H1 (cell line): ENCODE measurements around the gene GRID2. TPM values are rescaled to one million over a fixed set of nuclear protein-coding genes. Genes with fewer than 3 reads are reported as not detected.

ENCODE experiments used
- CTCF ChIA-PET: fragments of 300-600 bp; sonication (Branson Sonifier 250); formaldehyde crosslinking; loops from one replicate; lab custom pipeline; 2021; ENCODE audit not compliant: partially characterized antibody; lab: Charles Lee
- POLR2A ChIA-PET: fragments of 300-600 bp; sonication (Branson Sonifier 250); formaldehyde crosslinking; loops from one replicate; lab custom pipeline; 2021; ENCODE audit warnings: inconsistent platforms; ENCODE audit not compliant: partially characterized antibody; lab: Charles Lee
- DNase-seq, 2 experiments: peaks; one replicate each; pipeline versions ENCODE4 v3.0.0 to v3.0.0-alpha.2; 2010 to 2022; ENCODE audit warnings: low spot score in 2 of 2, low read depth in 1 of 2, mixed read lengths in 1 of 2
- FAIRE-seq: peaks from 2 replicates; lab custom pipeline; 2011; peaks lifted over from hg19 to GRCh38; lab: Jason Lieb, UNC
- H2AFZ ChIP-seq: 2 replicates; pipeline ENCODE4 v1.8.1; 2012; ENCODE audit warnings: low read length, inconsistent platforms
- H2AK5ac ChIP-seq: 2 replicates; pipeline ENCODE4 v1.6.1; 2013; ENCODE audit warnings: low read depth, low read length
- H2BK120ac ChIP-seq: replicated peaks from 2 replicates; pipeline ENCODE3; 2013; ENCODE audit warnings: low read depth, low read length, inconsistent platforms
- H2BK12ac ChIP-seq: 2 replicates; pipeline ENCODE4 v1.6.1; 2013; ENCODE audit warnings: low read depth, low read length
- H2BK15ac ChIP-seq: 2 replicates; pipeline ENCODE4 v1.6.1; 2013; ENCODE audit warnings: low read length
- H2BK20ac ChIP-seq: 2 replicates; pipeline ENCODE4 v1.6.1; 2013; ENCODE audit warnings: low read length
- H2BK5ac ChIP-seq: 2 replicates; pipeline ENCODE4 v1.6.1; 2013; ENCODE audit warnings: low read depth, low read length
- H3K14ac ChIP-seq: 2 replicates; pipeline ENCODE4 v1.6.1; 2013; ENCODE audit warnings: inconsistent platforms; ENCODE audit not compliant: insufficient read length
- H3K18ac ChIP-seq: 2 replicates; pipeline ENCODE4 v1.6.1; 2013; ENCODE audit warnings: low read length; ENCODE audit errors: extremely low read depth
- H3K23ac ChIP-seq: 2 replicates; pipeline ENCODE4 v1.6.1; 2013; ENCODE audit warnings: inconsistent platforms; ENCODE audit not compliant: insufficient read length
- H3K23me2 ChIP-seq: 2 replicates; pipeline ENCODE4 v1.6.1; 2013; ENCODE audit warnings: low read depth, low read length
- H3K27ac ChIP-seq: 2 replicates; pipeline ENCODE4 v1.6.1; 2011; ENCODE audit warnings: low read depth, low read length, inconsistent platforms
- H3K27me3 ChIP-seq, 4 experiments: replicated peaks in 1 of 4; 1 replicate in 1 of 4; 2 replicates in 3 of 4; pipeline versions ENCODE4 v1.6.1 to v1.8.1; 2011 to 2013; ENCODE audit warnings: low read length in 3 of 4, mild to moderate bottlenecking in 3 of 4, inconsistent platforms in 2 of 4, mixed read lengths in 2 of 4, moderate library complexity in 1 of 4; ENCODE audit not compliant: control insufficient read depth in 3 of 4, insufficient read depth in 3 of 4; ENCODE audit errors: extremely low read depth in 1 of 4
- H3K36me3 ChIP-seq, 4 experiments: 2 replicates each; pipeline versions ENCODE4 v1.6.1 to v1.8.1; 2011 to 2013; ENCODE audit warnings: mild to moderate bottlenecking in 4 of 4, low read length in 3 of 4, moderate library complexity in 2 of 4, control low read depth in 1 of 4, inconsistent platforms in 1 of 4; ENCODE audit not compliant: insufficient read depth in 4 of 4, control insufficient read depth in 2 of 4
- H3K4ac ChIP-seq: replicated peaks from 2 replicates; pipeline ENCODE3; 2013; ENCODE audit warnings: low read length, low read depth, mixed read lengths, inconsistent platforms; ENCODE audit not compliant: insufficient read length
- H3K4me1 ChIP-seq, 4 experiments: replicated peaks in 1 of 4; 1 replicate in 1 of 4; 2 replicates in 3 of 4; pipeline versions ENCODE4 v1.6.1 to v1.8.1; 2011 to 2013; ENCODE audit warnings: low read length in 3 of 4, inconsistent platforms in 2 of 4, mixed read lengths in 1 of 4; ENCODE audit not compliant: insufficient read depth in 4 of 4, control insufficient read depth in 3 of 4
- H3K4me2 ChIP-seq, 2 experiments: 2 replicates each; pipeline versions ENCODE4 v1.6.1 to v1.8.1; 2011 to 2013; ENCODE audit warnings: low read depth in 2 of 2, low read length in 2 of 2, control low read depth in 1 of 2, inconsistent platforms in 1 of 2, mild to moderate bottlenecking in 1 of 2; ENCODE audit not compliant: insufficient read depth in 1 of 2
- H3K4me3 ChIP-seq, 4 experiments: fragments of 200-600, 300-600 bp in 1 of 4; sonication (generic), shearing (Covaris generic), sonication (Bioruptor Twin) in 1 of 4; 2 replicates each; pipeline versions ENCODE4 v1.5.1 to v1.8.1; 2011 to 2016; ENCODE audit warnings: low read length in 4 of 4, low read depth in 3 of 4, control low read depth in 2 of 4, inconsistent platforms in 2 of 4, mild to moderate bottlenecking in 2 of 4, mixed read lengths in 1 of 4, moderate library complexity in 1 of 4; ENCODE audit not compliant: insufficient read depth in 2 of 4; ENCODE audit errors: extremely low read depth in 1 of 4
- H3K56ac ChIP-seq: replicated peaks from 2 replicates; pipeline ENCODE3; 2013; ENCODE audit warnings: low read depth, mild to moderate bottlenecking, mixed read lengths, low read length, inconsistent platforms; ENCODE audit not compliant: insufficient read length
- H3K79me1 ChIP-seq: 2 replicates; pipeline ENCODE4 v1.6.1; 2013; ENCODE audit warnings: low read depth, low read length, control low read depth
- H3K79me2 ChIP-seq, 2 experiments: 2 replicates each; pipeline versions ENCODE4 v1.6.1 to v1.8.1; 2012 to 2013; ENCODE audit warnings: low read length in 2 of 2, mild to moderate bottlenecking in 2 of 2, inconsistent platforms in 1 of 2; ENCODE audit not compliant: insufficient read depth in 2 of 2, control insufficient read depth in 1 of 2
- H3K9ac ChIP-seq, 4 experiments: replicated peaks in 1 of 4; 1 replicate in 1 of 4; 2 replicates in 3 of 4; pipeline versions ENCODE4 v1.6.1 to v1.8.1; 2011 to 2013; ENCODE audit warnings: low read depth in 3 of 4, low read length in 3 of 4, control low read depth in 2 of 4, mild to moderate bottlenecking in 2 of 4, moderate library complexity in 2 of 4, inconsistent platforms in 1 of 4; ENCODE audit errors: extremely low read depth in 1 of 4
- H3K9me3 ChIP-seq, 2 experiments: 2 replicates each; pipeline versions ENCODE4 v1.6.1 to v1.8.1; 2012 to 2013; ENCODE audit warnings: mild to moderate bottlenecking in 2 of 2, moderate library complexity in 2 of 2, control low read depth in 1 of 2, inconsistent platforms in 1 of 2, low read depth in 1 of 2, low read length in 1 of 2, mixed read lengths in 1 of 2; ENCODE audit not compliant: insufficient read depth in 2 of 2
- H4K20me1 ChIP-seq, 2 experiments: replicated peaks in 1 of 2; 2 replicates each; pipeline versions ENCODE3 to v1.8.1; 2011 to 2013; ENCODE audit warnings: inconsistent platforms in 2 of 2, low read length in 2 of 2, mild to moderate bottlenecking in 1 of 2; ENCODE audit not compliant: insufficient read depth in 2 of 2, control insufficient read depth in 1 of 2
- H4K5ac ChIP-seq: 2 replicates; pipeline ENCODE4 v1.6.1; 2013; ENCODE audit warnings: low read length, low read depth, mixed read lengths, inconsistent platforms; ENCODE audit not compliant: insufficient read length
- H4K8ac ChIP-seq: 2 replicates; pipeline ENCODE4 v1.8.0; 2013; ENCODE audit warnings: mild to moderate bottlenecking, moderate library complexity, low read length, inconsistent platforms; ENCODE audit not compliant: insufficient read depth; ENCODE audit errors: extremely low read depth
- H4K91ac ChIP-seq: replicated peaks from 2 replicates; pipeline ENCODE3; 2013; ENCODE audit warnings: low read length, mixed read lengths, inconsistent platforms; ENCODE audit not compliant: insufficient read length
- BACH1 ChIP-seq: IDR thresholded peaks from 2 replicates; pipeline ENCODE4 v1.6.1; 2012; ENCODE audit warnings: low read length, improper control_type of control experiment
- CBX5 ChIP-seq: fragments of 300-800, 300-1000 bp; sonication (generic); IDR thresholded peaks from 2 replicates; pipeline ENCODE4 v1.7.1; 2016; ENCODE audit warnings: antibody characterized with exemption, low read length, low read depth
- CEBPB ChIP-seq: IDR thresholded peaks from 2 replicates; pipeline ENCODE4 v1.6.1; 2012; ENCODE audit warnings: low read depth, low read length
- KDM4A ChIP-seq: IDR thresholded peaks from one replicate; pipeline ENCODE4 v1.7.1; 2012; ENCODE audit warnings: low read depth, mild to moderate bottlenecking, moderate library complexity, low read length, inconsistent platforms; ENCODE audit not compliant: severe bottlenecking
- MAFK ChIP-seq: IDR thresholded peaks from 2 replicates; pipeline ENCODE4 v1.6.1; 2012; ENCODE audit warnings: low read depth, mild to moderate bottlenecking, improper control_type of control experiment, low read length
- NRF1 ChIP-seq: IDR thresholded peaks from 2 replicates; pipeline ENCODE4 v1.6.1; 2011; ENCODE audit warnings: mild to moderate bottlenecking, low read depth, low read length, improper control_type of control experiment
- POLR2AphosphoS5 ChIP-seq: IDR thresholded peaks from 2 replicates; pipeline ENCODE4 v1.6.1; 2011; ENCODE audit warnings: low read depth, low read length
- RAD21 ChIP-seq, 2 experiments: IDR thresholded peaks in 1 of 2; conservative IDR thresholded peaks in 1 of 2; 2 replicates each; pipeline ENCODE4 v1.6.1; 2011; ENCODE audit warnings: low read depth in 2 of 2, low read length in 2 of 2, improper control_type of control experiment in 1 of 2, inconsistent platforms in 1 of 2, mild to moderate bottlenecking in 1 of 2, moderate library complexity in 1 of 2
- SP1 ChIP-seq: IDR thresholded peaks from 2 replicates; pipeline ENCODE4 v1.6.1; 2011; ENCODE audit warnings: low read depth, low read length
- TEAD4 ChIP-seq: IDR thresholded peaks from 2 replicates; pipeline ENCODE4 v1.6.1; 2012; ENCODE audit warnings: low read depth, low read length, inconsistent platforms, mixed read lengths
- WGBS, 2 experiments: shearing (Covaris generic) in 1 of 2; methylation state at CpG; one replicate each; pipeline versions ENCODE4 v1.1.6 to v1.1.7; 2013 to 2015; ENCODE audit warnings: low lambda C conversion rate in 2 of 2, mixed read lengths in 2 of 2, inconsistent platforms in 1 of 2, low coverage in 1 of 2, missing lambda C conversion rate in 1 of 2; ENCODE audit not compliant: insufficient replicate concordance in 2 of 2, insufficient coverage in 1 of 2, insufficient read length in 1 of 2; ENCODE audit errors: extremely low coverage in 1 of 2, missing lambda C conversion rate in 1 of 2; 5-methylcytosine and 5-hydroxymethylcytosine counted together
- polyA plus RNA-seq, 7 experiments: library from polyadenylated mRNA; depleted of rRNA in 3 of 7; stranded (reverse) in 5 of 7; unstranded in 2 of 7; fragments of >200 nt in 5 of 7; fragments of 200-250 nt in 2 of 7; gene quantifications; 1 replicate in 5 of 7; 2 replicates in 1 of 7; 4 replicates in 1 of 7; pipeline versions ENCODE4 v1.2.1 to v1.2.3, GENCODE V29; 2011 to 2013; ENCODE audit warnings: missing spikeins in 2 of 7, mixed read lengths in 2 of 7
- total RNA-seq: library from RNA; stranded (reverse); fragmentation: NEBNext Ultra II Directional; extraction: Animal tissue kit (Norgen Biotek cat#: 25700); gene quantifications from 2 replicates; pipeline ENCODE4 v1.2.1, GENCODE V29; 2021

Gene GRID2
- total and polyA plus RNA-seq, 2 of the 8 experiments (the other 6 are each of a cell fraction or from before 2014, with no cell fraction given) = 31.1 to 81.9 TPM

- no peak overlapping the region for H2BK20ac ChIP-seq
- no peak overlapping the region for H3K14ac ChIP-seq
- no peak overlapping the region for H3K4me2 ChIP-seq
- H3K4ac ChIP-seq = no peak overlapping the region
- H3K79me1 ChIP-seq = no peaks in the 10 kb centered on the region
- peaks cover 0 to 9% of the 10 kb centered on the region in 2 experiments; a peak in 1 of 4 replicates for H3K79me2 ChIP-seq
- H3K9me3 ChIP-seq = peaks cover 0 to 7% of the 10 kb centered on the region in 2 experiments; a peak in 2 of 4 replicates
- no peak overlapping the region for H4K91ac ChIP-seq
- no peak overlapping the region for H2BK12ac ChIP-seq
- no peak overlapping the region for H2BK15ac ChIP-seq
- H4K5ac ChIP-seq = no peak overlapping the region
- no peak overlapping the region for H3K56ac ChIP-seq
- no peak overlapping the region for H3K4me3 ChIP-seq
- H3K23ac ChIP-seq = no peak overlapping the region
- H3K27me3 ChIP-seq = no peaks in the 10 kb centered on the region
- no peak overlapping the region for H2AFZ ChIP-seq
- H3K27ac ChIP-seq = no peak overlapping the region
- no peak overlapping the region for H2AK5ac ChIP-seq
- no peak overlapping the region for H3K9ac ChIP-seq
- no peaks in the 10 kb centered on the region; a peak in 1 of 8 replicates for H3K36me3 ChIP-seq
- TF ChIP-seq RAD21 (IDR thresholded peaks at IDR 0.05 in 1 of 2, conservative IDR thresholded peaks at IDR 0.05 in 1 of 2; ENCODE audit: low read depth in 2 of 2, low read length in 2 of 2) (no peak), SP1 (no peak), BACH1 (no peak), CEBPB (no peak), NRF1 (no peak), CBX5 (no peak), TEAD4 (no peak), MAFK (no peak), POLR2AphosphoS5 (no peak), KDM4A (no peak)
- TF ChIP-seq, all 59 proteins: peak for 0
- Histone ChIP-seq H4K8ac (no peak overlapping the region), H3K23me2 (peaks cover 2% of the 10 kb centered on the region; the same call in 1 of the 2 replicates), H2BK120ac (no peak overlapping the region), H4K20me1 (no peaks in the 10 kb centered on the region), H3K18ac (no peak overlapping the region), H3K4me1 (peaks cover 0 to 7% (median 0%) of the 10 kb centered on the region in 4 experiments; a peak in 1 of 7 replicates), H2BK5ac (no peak overlapping the region)
- peak; percentile 32 for FAIRE-seq
- DNase-seq = no peak
- ChIA-PET POLR2A (interaction anchor here (0.7 to 1.0 kb wide), 2 partner anchors 104 to 112 kb away, joined by 3 read pairs; no protein-coding TSS in a partner anchor), CTCF (interaction anchor here (1.4 kb wide), 1 partner anchor 11 kb away, joined by 5 read pairs; no protein-coding TSS in a partner anchor)
- WGBS, 2 experiments = 87% methylated on average over 1 of the region's 1 CpG; no CpG with 5 or more reads in 1 of the 2 experiments
Observed at GRCh38 chr4:92382128-92382527, 78.4 kb downstream of the GRID2 start.
